Right cardiac atrium (tissue), 5 donors: Measurements from ENCODE around the gene CC2D2B. TPM values are rescaled to one million over a fixed set of nuclear protein-coding genes. Genes with fewer than 3 reads are reported as not detected.
"Not testable (repeated sequence)": the region's sequence is repeated elsewhere in the genome, so short reads cannot be mapped to it uniquely, and the experiment has no call there.

ENCODE experiments used
- ATAC-seq, 2 donors: fragments of 200-7000 bp; cut with Tn5 transposase; one replicate each; pipeline versions ENCODE4 v1.8.0 to v1.9.1; 2020; ENCODE audit warnings: moderate library complexity in 2 of 2, mild to moderate bottlenecking in 1 of 2
- DNase-seq, 3 donors: peaks; one replicate each; pipeline ENCODE4 v3.0.0-alpha.2; 2020
- H3K27ac ChIP-seq: one replicate; pipeline ENCODE4 v1.5.1; 2013; ENCODE audit warnings: mild to moderate bottlenecking, low read length, control low read depth, moderate library complexity
- H3K27me3 ChIP-seq: one replicate; pipeline ENCODE4 v1.6.1; 2013; ENCODE audit not compliant: control insufficient read depth, insufficient read depth
- H3K4me1 ChIP-seq: one replicate; pipeline ENCODE4 v1.6.1; 2013; ENCODE audit warnings: low read length; ENCODE audit not compliant: control insufficient read depth, insufficient read depth
- H3K4me3 ChIP-seq: one replicate; pipeline ENCODE4 v1.5.1; 2013; ENCODE audit warnings: low read length, control low read depth
- H3K9me3 ChIP-seq: one replicate; pipeline ENCODE4 v1.6.1; 2013; ENCODE audit warnings: low read length; ENCODE audit not compliant: control insufficient read depth
- WGBS: extraction: QIAGEN DNeasy Blood & Tissue Kit; methylation state at CpG from one replicate; pipeline ENCODE4 v1.1.7; 2013; 5-methylcytosine and 5-hydroxymethylcytosine counted together
- intact Hi-C, 4 donors: fragments of 100-400 bp; cut with DNase I; formaldehyde crosslinking; loops; one replicate each; pipeline versions ENCODE4 v1.11.0 to v1.14.0; 2022 to 2023
- polyA plus RNA-seq: library from polyadenylated mRNA; stranded (reverse); fragments of 200-250 nt; gene quantifications from one replicate; pipeline ENCODE4 v1.2.3, GENCODE V29; 2013
- total RNA-seq, 4 donors: library from RNA; stranded (reverse); fragmentation: NEBNext Ultra II Directional; extraction: Animal tissue kit (Norgen Biotek cat#: 25700); gene quantifications; one replicate each; pipeline ENCODE4 v1.2.1, GENCODE V29; 2021
- donor health status: healthy with polysubstance abuse.
- donor health status: DM: no; HTN: yes; CAD: no.
- donor health status: DM: no; HTN: no; CAD: no.
- donor health status: DM: no; HTN: yes; CAD: no; lungs with severe emphysema.
- donor health status: DM: yes; HTN: yes; CAD: no.

CC2D2B gene
- total and polyA plus RNA-seq, 5 donors = 0.77 to 3.0 (median 1.7) TPM

GRCh38 chr10:95873139-95873538, 34.6 kb upstream of the CC2D2B start:
- Histone ChIP-seq H3K4me1 (no peaks in the 10 kb centered on the region), H3K27me3 (no peaks in the 10 kb centered on the region), H3K4me3 (no peak overlapping the region), H3K9me3 (no peaks in the 10 kb centered on the region), H3K27ac (no peak overlapping the region)
- ATAC-seq (no peak), DNase-seq (no peak)
- WGBS = 97% methylated on average over 2 of the region's 2 CpGs
- intact Hi-C loops = no loop called here

- Histone ChIP-seq H3K27me3 (no peaks in the 10 kb centered on the region), H3K27ac (no peak overlapping the region), H3K9me3 (no peaks in the 10 kb centered on the region), H3K4me3 (no peak overlapping the region), H3K4me1 (no peaks in the 10 kb centered on the region)
- intact Hi-C loops = no loop called here
- no peak for DNase-seq
- WGBS = 94% methylated on average over 4 of the region's 4 CpGs
- no peak for ATAC-seq
Observed at GRCh38 chr10:95873651-95874050, 34.1 kb upstream of the CC2D2B start.

GRCh38 chr10:95874783-95875182, 33.0 kb upstream of the CC2D2B start:
- intact Hi-C loops, DNase-seq, H3K4me1 ChIP-seq, H3K4me3 ChIP-seq, H3K27me3 ChIP-seq, H3K27ac ChIP-seq, ATAC-seq, H3K9me3 ChIP-seq: not testable (repeated sequence)

- ATAC-seq = no peak
- no peak for DNase-seq
- Histone ChIP-seq H3K27ac (no peak overlapping the region), H3K4me3 (no peak overlapping the region), H3K27me3 (no peaks in the 10 kb centered on the region), H3K9me3 (no peaks in the 10 kb centered on the region), H3K4me1 (no peaks in the 10 kb centered on the region)
- 97% methylated on average over 1 of the region's 1 CpG for WGBS
- intact Hi-C loops = no loop called here
Observed at GRCh38 chr10:95876756-95877155, 31.0 kb upstream of the CC2D2B start.

GRCh38 chr10:95877881-95878280, 29.9 kb upstream of the CC2D2B start:
- H3K4me1 ChIP-seq = no peaks in the 10 kb centered on the region
- no peaks in the 10 kb centered on the region for H3K9me3 ChIP-seq
- no peak overlapping the region for H3K4me3 ChIP-seq
- no peaks in the 10 kb centered on the region for H3K27me3 ChIP-seq
- no peak overlapping the region for H3K27ac ChIP-seq
- ATAC-seq (no peak), DNase-seq (no peak)
- intact Hi-C loops = no loop called here

GRCh38 chr10:95880704-95881103, 27.1 kb upstream of the CC2D2B start:
- H3K27ac ChIP-seq = no peak overlapping the region
- DNase-seq = no peak
- H3K9me3 ChIP-seq = no peaks in the 10 kb centered on the region
- ATAC-seq = no peak
- intact Hi-C loops = no loop called here
- WGBS = 55% methylated on average over 2 of the region's 2 CpGs
- H3K4me1 ChIP-seq = no peaks in the 10 kb centered on the region
- H3K27me3 ChIP-seq = no peaks in the 10 kb centered on the region
- H3K4me3 ChIP-seq = no peak overlapping the region

GRCh38 chr10:95881316-95881715, 26.5 kb upstream of the CC2D2B start:
- no peaks in the 10 kb centered on the region for H3K9me3 ChIP-seq
- H3K4me1 ChIP-seq = no peaks in the 10 kb centered on the region
- H3K27ac ChIP-seq = no peak overlapping the region
- H3K27me3 ChIP-seq = no peaks in the 10 kb centered on the region
- DNase-seq = no peak
- no peak for ATAC-seq
- no peak overlapping the region for H3K4me3 ChIP-seq
- intact Hi-C loops = no loop called here

- H3K27me3 ChIP-seq = no peaks in the 10 kb centered on the region
- DNase-seq (no peak), ATAC-seq (no peak)
- H3K9me3 ChIP-seq = no peaks in the 10 kb centered on the region
- 83% methylated on average over 2 of the region's 2 CpGs for WGBS
- H3K4me3 ChIP-seq = no peak overlapping the region
- H3K27ac ChIP-seq = no peak overlapping the region
- H3K4me1 ChIP-seq = no peaks in the 10 kb centered on the region
- intact Hi-C loops = no loop called here
Observed at GRCh38 chr10:95889830-95890229, 17.9 kb upstream of the CC2D2B start.

GRCh38 chr10:95896071-95896850, 11.5 kb upstream of the CC2D2B start:
- DNase-seq (no peak), ATAC-seq (no peak)
- Histone ChIP-seq H3K27ac (no peak overlapping the region), H3K9me3 (no peaks in the 10 kb centered on the region), H3K4me1 (no peaks in the 10 kb centered on the region), H3K4me3 (no peak overlapping the region), H3K27me3 (no peaks in the 10 kb centered on the region)
- intact Hi-C loops = no loop called here
- 89% methylated on average over 4 of the region's 4 CpGs for WGBS

GRCh38 chr10:95905897-95906580, 1.7 kb upstream of the CC2D2B start:
- H3K4me3 ChIP-seq, H3K27ac ChIP-seq, ATAC-seq, H3K4me1 ChIP-seq, intact Hi-C loops, H3K27me3 ChIP-seq, H3K9me3 ChIP-seq, DNase-seq: not testable (repeated sequence)
- WGBS = 99% methylated on average over 12 of the region's 12 CpGs

- WGBS = 10% methylated on average over 22 of the region's 22 CpGs
- H3K4me1 ChIP-seq = no peaks in the 10 kb centered on the region
- peak; percentile 64 to 65 for ATAC-seq
- DNase-seq = peak; percentile 50 to 66 (median 54)
- no peaks in the 10 kb centered on the region for H3K27me3 ChIP-seq
- no peaks in the 10 kb centered on the region for H3K9me3 ChIP-seq
- peak overlapping the region; percentile 31 for H3K27ac ChIP-seq
- intact Hi-C loops = no loop called here
- peak overlapping the region; percentile 70 for H3K4me3 ChIP-seq
Observed at GRCh38 chr10:95906677-95907455, 909 bp upstream of the CC2D2B start.
